ENCODE results near the gene GJC2. TPM values are rescaled to one million over a fixed set of nuclear protein-coding genes. Genes with fewer than 3 reads are reported as not detected.

The GJC2 gene
- total RNA-seq, result 1 to 10 TPM in 2 of 3 donors, under 1 TPM in 1; 0.55 to 8.9 (median 1.5) TPM
- long read RNA-seq, donor 1, partial matches to known transcripts, result 0 of 14 reads
- long read RNA-seq, donor 1, other reads (novel, unspliced or antisense), result 11 of 14 reads
- long read RNA-seq, donor 2, result 0 reads

DNA sequence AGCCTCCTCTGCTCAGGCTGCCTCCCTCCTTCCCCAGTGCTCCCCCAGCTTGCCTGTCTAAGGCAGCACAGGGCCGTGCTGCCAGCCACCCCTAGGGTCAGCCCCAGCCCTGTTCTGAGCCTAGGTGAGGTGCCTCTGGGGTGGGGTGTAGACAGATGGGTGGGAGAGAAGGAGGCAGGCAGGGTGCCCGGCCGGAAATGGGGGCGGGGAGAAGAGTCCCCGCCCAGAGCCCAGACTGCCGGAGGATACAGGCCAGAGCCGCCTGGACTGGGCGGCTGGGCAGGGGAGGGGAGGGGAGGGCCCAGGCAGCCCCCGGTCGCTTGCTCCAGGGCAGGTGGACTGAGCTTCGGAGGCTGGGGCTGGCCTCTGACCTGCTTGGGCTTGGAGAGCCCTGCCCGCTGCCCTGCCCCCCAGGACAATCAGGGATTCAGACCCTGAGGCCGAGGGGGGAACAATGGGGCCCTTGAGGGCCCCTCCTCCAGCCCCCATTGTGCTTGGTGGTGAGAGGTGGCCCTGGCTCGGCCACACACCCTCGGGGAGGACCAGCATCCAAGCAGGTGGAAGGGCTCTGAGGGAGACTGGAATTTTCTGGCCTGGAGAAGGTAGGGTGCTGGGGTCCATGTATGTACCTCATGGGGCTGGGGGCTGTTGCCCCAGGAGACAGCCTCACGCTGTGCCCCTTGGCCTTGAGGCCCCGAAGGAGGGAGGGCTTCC is at the start of gene GJC2:
Gene GJC2 (plus strand): TSS at position 525 of the 714 bp plus-strand sequence. CDS start 7,829 bp downstream, outside the sequence.
- Histone ChIP-seq H3K36me3 (ENCODE audit: low read depth) (no peaks in the 10 kb centered on the region), H3K4me3 (no peak within 1 kb of the TSS), H3K9me3 (no peaks in the 10 kb centered on the region), H3K4me1 (ENCODE audit: low read depth) (no peaks in the 10 kb centered on the region)
- TF ChIP-seq, protein P1, sequence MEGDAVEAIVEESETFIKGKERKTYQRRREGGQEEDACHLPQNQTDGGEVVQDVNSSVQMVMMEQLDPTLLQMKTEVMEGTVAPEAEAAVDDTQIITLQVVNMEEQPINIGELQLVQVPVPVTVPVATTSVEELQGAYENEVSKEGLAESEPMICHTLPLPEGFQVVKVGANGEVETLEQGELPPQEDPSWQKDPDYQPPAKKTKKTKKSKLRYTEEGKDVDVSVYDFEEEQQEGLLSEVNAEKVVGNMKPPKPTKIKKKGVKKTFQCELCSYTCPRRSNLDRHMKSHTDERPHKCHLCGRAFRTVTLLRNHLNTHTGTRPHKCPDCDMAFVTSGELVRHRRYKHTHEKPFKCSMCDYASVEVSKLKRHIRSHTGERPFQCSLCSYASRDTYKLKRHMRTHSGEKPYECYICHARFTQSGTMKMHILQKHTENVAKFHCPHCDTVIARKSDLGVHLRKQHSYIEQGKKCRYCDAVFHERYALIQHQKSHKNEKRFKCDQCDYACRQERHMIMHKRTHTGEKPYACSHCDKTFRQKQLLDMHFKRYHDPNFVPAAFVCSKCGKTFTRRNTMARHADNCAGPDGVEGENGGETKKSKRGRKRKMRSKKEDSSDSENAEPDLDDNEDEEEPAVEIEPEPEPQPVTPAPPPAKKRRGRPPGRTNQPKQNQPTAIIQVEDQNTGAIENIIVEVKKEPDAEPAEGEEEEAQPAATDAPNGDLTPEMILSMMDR (IDR thresholded peaks at IDR 0.05), result no peak
- intact Hi-C loops (cut with DNase I, micrococcal nuclease), result no loop called here
- DNase-seq, result peak in 2 of 3 donors; percentile 44 to 56
- ATAC-seq, result peak; percentile 27

DNA sequence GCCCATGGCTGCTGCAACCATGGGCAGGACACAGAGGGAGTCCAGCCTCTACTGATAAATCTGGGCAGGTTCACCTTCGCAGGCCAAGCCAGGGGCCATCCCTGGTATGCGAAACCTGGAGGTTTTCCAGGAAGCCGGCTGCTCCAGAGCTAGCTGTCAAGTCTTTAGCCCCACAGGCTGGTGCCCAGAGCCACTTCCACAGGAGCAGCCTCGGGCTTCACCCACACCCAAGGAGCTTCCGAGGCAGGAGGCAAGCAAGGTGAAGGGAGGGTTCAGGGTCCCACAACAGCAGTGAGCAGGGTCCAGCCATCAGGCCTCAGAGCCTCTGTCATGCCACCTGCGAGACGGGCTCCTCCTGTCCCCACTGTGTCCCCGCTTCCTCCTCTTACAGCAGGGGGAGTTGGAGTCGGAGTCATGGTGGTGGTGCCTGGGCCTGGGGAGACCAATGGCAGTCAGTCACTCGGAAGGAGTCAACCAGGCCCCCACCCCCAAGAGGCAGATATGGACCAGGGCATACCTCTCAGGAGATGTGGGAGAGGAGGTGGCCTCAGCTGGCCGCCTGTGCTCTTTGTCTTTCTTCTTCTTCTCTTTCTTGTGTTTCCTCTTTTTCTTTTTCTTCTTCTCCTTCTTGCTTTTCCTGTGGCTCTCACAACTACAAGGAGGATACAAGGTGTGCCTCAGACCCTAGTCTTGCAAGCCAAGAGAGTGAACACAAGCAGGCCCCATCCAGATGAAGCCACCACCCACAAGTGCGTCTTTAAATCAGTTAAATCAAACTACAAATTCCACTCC is 48.7 kb upstream of the GJC2 start:
- Histone ChIP-seq H3K4me1 (ENCODE audit: low read depth) (peaks cover 24% of the 10 kb centered on the region), H3K36me3 (ENCODE audit: low read depth) (peaks cover 4% of the 10 kb centered on the region), H3K9me3 (no peaks in the 10 kb centered on the region), H3K4me3 (no peak overlapping the region)
- TF ChIP-seq, protein P1 (IDR thresholded peaks at IDR 0.05), result no peak
- no peak for DNase-seq
- intact Hi-C loops (cut with DNase I, micrococcal nuclease), result no loop called here
- no peak for ATAC-seq

DNA sequence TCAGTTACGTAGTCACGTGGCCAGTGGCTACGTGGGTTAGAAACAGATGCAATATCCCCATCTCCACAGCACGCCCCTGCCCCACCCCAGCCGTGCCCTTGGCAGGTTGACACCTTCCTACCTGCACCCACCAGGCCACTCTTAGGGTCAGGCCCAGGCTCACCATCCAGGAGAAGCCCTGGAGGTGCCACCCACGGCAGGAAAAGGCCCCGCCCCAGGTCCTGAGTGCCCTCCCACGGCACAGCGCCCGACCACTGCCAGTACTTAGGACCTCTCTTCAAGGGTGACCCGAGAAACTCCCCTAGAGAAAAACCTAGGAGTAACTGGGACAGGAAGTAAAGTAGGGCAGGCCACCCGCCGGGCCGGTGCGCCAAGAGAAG is 48.1 kb upstream of the GJC2 start:
- peaks cover 4% of the 10 kb centered on the region for H3K36me3 ChIP-seq (ENCODE audit: low read depth)
- TF ChIP-seq, protein P1 (IDR thresholded peaks at IDR 0.05), result no peak
- H3K9me3 ChIP-seq, result no peaks in the 10 kb centered on the region
- intact Hi-C loops (cut with DNase I, micrococcal nuclease), result no loop called here
- DNase-seq, result peak; percentile 43 to 67 (median 67)
- H3K4me1 ChIP-seq (ENCODE audit: low read depth), result peaks cover 22% of the 10 kb centered on the region
- H3K4me3 ChIP-seq, result peak overlapping the region; percentile 79
- peak; percentile 2 for ATAC-seq

DNA sequence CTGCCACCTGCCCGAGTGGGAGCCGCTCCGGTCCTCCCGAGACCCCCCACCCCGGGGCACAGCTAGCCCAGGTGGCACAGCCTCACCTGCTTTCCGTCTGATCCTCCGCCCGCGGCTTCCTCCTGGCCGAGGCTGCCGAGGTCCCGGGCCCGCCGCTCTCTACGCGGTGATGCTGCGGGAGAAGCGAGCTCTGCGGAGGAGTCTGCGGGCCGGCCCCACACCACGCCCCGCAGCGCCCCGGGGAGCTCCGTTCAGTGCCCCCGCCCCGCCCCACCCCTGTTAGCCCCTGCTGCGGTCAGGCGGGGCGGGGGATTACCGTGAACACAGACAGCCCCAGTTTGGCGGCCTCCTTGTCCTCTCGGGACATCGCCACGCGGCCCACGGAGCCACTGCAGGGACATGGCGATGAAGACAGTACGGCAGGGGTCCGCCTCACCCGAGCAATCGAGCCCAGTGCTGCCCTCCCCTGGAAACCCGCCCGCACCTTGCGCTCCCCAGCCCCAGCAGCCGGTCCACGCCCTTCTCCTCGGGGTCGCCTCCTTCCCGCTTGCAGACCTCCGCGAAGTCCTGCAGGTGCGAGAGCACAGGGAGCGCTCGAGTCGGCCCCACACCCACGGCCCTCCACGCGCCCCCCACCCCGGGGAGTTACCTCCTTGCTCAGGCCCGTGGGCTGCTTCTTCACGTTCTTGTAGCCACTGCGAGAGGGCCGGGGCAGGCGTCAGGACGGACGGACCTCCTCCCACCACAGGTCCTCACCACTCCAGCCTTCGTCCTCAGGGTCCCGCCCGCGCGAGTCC is 47.5 kb upstream of the GJC2 start:
- H3K4me3 ChIP-seq, result peak overlapping the region; percentile 79
- peaks cover 4% of the 10 kb centered on the region for H3K36me3 ChIP-seq (ENCODE audit: low read depth)
- no peaks in the 10 kb centered on the region for H3K9me3 ChIP-seq
- TF ChIP-seq, protein P1 (IDR thresholded peaks at IDR 0.05), result no peak
- intact Hi-C loops (cut with DNase I, micrococcal nuclease), result no loop called here
- peaks cover 21% of the 10 kb centered on the region for H3K4me1 ChIP-seq (ENCODE audit: low read depth)
- peak; percentile 54 for ATAC-seq
- peak; percentile 58 to 83 (median 78) for DNase-seq
